HG03025 (cell line): Measurements from ENCODE around the gene MORN1.

Source experiments
- ATAC-seq: cut with Tn5 transposase; IDR thresholded peaks from one replicate; pipeline ENCODE4 v1.9.1; 2021; ENCODE audit warnings: mild to moderate bottlenecking, moderate library complexity; ENCODE audit not compliant: unreplicated experiment, low FRiP score

MORN1 gene

DNA sequence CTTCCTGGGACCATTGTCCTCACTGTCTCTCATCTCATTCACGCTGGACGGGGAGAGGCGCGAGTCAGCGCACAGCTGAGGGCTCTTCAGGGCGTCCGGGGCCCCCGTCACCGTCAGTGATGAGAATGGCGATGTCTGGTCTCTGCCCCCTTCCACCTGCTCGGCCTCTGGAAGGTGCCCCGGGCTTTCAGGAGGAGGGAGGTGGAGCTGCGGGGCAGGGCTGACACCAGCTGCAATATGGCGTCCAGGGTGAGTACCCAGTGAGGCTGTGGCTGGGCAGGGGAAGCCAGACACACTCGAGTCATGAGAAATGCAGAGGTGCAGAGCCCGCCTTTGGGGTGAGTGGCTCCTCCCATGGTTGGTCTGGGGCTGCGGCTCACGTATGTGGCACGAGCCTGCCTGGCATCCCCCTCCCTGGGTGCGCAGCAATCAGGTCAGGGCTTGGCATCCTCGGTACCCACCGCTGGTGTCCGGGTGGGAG lies 15.1 kb downstream of the MORN1 start:
- ATAC-seq: no peak

GRCh38 chr1:2375923-2376260 lies 15.5 kb downstream of the MORN1 start:
- no peak for ATAC-seq

DNA sequence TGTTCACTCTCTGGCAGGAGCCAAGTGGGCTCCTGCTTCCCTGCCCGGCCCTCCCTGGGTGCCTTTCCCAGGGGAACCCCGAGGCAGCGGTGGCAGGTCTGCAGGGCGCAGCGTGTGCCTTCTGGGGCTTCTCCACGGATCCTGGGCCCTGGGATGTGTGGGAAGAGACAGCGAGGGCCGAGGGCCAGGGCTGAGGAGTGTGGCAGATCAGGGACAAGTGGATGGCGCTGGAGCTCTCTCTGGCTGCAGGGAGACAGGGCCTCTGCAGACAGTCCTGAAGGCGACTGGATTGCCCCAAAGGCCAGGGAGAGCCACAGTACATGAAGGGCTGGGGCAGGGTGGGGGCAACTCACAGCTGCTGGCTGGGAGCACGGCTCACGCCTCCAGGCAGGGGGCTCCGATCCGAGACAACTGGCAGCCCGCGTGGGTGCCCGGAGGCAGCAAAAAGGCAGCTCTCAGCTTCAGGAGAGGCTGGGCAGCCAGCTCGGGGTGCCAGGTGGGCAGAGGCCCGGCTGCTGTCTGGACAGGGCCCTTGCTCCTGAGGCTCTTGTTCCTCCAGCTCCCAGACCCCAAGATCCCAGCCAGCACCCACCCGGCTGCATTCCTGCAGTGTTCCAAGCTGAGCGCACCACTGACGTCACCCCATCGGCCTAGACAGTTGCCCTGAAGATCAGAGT lies 16.0 kb downstream of the MORN1 start:
- ATAC-seq: no peak

DNA sequence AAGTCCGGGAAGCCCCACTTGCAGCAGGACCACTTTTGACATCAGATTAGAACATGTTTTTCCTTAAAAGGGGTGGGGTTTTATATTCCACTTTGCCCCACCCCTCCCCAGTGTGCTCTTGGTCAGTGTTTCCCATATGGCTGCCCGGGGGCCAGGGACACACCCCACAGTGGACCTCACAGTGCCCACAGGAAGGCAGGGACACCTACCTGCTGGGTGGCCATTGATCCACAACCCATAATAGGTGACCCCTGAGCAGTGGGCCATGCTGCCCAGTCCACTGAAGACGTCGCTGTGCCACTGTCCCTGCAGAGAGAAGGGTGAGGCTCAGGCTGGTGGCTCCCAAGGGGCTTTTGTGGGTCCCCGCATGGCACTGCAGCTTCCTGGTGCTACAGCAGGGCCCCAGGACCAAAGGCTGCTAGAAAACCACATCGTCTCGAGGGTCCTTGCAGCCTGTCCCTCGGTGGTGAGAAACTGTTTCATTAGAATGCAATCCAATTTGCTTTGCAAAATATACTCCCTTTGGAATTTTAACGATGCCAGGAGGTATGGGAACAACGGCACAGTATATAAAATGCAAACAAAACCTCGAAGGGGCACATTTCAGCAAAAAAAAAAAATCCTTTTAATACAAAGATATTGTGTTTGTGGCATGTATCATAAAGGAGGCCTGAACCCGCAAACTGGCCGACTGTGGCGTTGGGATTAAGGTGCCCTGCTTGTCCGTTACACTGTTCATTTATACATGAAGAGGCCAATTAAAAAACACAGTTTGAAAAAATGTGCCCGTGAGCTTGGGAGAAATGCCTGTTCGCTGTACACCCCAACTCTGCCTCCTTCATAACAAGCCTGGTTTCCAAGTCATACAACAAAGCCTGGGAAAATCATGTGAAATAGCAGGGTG lies 16.9 kb downstream of the MORN1 start:
- no peak for ATAC-seq

DNA sequence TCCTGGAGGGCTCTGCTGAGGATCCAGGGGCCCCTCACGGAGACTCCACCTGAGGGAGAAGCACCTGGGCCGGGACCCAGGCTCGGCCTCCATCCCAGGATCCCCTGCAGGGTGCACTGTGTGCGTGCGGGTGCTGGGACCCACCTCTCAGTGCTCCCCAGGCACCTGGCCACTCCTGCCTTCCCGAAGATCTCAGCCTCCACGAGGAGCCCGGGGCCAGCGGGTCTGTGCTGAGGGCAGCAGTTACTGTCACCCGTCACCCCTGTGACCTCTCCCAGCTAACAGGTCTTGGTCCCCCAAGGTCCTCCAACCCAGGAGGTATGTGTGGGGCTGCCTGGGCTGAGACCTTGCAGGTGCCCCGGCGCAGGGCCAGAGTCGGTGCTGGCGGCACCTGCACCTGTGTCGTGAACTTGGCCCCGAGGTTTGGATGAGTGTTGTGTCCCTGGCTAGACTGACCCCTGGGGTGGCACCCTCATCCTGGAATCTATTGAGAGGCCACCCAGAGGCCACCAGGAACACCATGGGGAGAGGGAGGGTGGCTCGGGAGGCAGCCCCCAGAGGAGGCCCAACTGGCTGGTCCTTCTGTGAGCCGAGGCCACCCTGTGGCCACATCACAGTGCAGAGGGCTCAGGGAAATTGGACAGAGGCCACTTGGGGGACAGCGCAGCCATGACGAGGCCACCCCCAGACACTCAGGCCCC lies 17.7 kb downstream of the MORN1 start:
- no peak for ATAC-seq

DNA sequence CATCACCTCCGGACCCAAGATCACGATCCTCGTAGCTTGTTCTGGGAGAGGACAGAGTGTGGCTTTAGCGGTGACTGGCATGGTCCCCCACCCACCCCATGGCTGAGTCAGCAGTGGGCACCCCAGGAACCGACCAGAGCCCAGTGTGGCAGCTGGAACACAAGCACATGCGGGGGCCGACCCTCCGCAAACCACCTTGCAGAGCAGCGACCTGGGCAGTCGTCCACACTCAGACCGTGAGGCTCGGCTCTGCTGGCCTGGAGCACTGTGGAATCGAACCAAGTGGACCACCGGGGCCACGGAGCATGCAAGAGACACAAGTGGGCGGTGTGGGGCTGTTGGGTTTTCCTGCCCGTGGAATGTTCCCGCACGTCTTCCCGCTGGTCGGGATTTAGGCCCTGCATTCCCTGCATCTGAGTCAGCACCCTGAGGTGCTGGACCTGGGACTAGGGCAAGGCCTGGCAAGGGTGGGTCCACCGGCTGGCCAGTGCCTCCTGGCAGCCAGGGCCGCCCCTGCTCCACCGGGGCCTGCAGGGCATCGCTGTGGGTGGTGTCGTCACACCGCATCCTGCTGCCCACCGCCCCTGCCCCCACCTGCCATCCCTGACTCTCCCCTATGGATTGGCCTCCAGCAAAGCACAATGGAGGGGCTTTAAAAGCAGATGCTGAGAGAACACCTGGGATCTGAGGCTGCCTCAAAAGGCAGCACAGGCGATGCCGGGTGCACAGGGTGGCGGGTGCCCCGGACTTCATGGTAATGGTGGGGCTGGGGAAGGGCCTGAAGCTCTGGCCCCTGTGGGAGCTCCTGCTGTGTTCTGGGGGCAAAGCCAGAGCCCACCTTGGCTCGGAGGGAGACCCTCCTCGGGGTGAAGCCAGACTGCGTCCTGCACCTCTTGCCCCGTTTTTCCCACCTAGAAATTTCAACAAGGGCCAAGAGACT lies 18.5 kb downstream of the MORN1 start:
- ATAC-seq: no peak

DNA sequence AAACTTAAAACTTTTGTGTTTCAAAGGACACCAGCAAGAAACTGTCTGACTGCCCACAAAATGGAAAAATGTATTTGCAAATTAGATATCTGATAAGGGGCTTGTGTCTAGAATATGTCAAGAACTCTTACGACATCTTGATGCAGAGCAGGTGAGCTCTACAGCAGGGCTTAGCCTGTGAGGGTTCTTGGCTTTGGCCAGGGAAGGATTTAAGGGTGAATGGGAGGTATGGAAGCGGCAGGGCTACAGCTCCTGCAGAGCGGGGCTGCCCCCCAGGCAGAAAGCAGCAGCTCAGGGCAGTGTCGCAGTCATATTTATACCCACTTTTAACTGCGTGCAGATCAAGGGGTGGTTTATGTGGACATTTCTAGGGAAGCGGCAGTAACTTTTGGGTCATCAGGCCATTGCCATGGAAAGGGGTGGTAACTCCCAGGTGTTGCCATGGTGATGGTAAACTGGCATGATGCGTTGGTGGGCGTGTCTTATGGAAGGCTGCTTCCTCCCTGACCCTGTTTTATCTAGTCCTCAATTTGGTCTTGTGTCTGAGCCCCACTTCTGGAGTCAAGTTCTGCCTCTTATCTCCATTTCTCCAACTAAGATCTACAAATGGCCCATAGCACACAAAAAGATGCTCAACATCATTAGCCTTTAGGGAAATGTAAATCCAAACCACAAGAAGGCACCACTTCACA lies 23.2 kb downstream of the MORN1 start:
- no peak for ATAC-seq

- ATAC-seq: no peak
Observed at GRCh38 chr1:2363847-2364513, 27.4 kb downstream of the MORN1 start.

- ATAC-seq: no peak
Observed at GRCh38 chr1:2360588-2361364, 30.6 kb downstream of the MORN1 start.

DNA sequence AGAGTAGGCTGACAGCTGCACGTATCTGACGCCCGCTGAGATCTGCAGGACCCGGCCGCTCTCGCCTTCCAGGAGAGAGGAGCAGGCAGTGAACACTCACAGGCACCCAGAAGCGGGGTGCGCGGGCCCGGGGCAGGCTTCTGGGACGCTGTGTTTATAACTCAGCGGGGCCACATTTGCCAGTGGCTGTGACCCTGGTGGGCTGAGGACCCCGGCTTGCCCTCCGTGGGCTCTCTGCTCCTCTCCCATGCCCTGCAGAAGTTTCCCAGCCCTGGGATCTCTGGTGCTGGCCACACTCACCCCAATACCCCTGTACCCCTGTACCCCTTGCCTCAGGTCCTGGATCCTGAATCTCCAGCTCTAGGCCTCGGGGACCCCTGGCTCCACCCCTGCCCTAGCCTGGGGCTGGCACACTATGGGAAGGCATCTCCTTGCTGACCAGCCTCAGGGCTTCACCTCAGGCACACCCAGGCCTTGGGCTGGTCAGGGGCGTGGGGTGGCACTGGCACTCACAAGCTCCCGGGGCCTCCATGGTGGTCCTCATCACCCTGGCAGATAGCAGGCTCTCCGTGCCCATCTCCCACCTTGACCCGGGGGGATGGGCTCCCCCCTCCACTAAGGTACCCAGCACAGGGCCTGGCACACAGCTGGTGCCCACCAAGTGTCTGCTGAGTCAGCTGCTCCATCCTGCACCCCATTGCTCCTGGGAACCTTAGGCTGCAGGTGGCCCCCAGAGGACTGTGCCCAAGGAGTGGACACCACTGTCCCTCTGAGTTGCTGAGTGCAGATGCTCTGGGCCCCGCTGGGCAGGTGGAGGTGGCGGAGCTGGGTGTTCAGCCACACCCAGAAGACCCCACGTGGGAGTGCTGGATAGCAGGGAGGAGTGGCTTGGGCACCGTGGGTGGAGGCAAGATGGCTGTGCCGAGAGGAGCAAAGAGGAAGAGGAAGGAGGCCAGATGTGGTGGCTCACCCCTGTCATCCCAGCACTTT lies 32.4 kb downstream of the MORN1 start:
- no peak for ATAC-seq

- ATAC-seq: no peak
Observed at GRCh38 chr1:2358072-2358471, 33.3 kb downstream of the MORN1 start.

GRCh38 chr1:2356911-2357845 lies 34.2 kb downstream of the MORN1 start:
- ATAC-seq: no peak

GRCh38 chr1:2356401-2356800 lies 35.0 kb downstream of the MORN1 start:
- no peak for ATAC-seq

GRCh38 chr1:2355373-2356261 lies 35.7 kb downstream of the MORN1 start:
- ATAC-seq: no peak
